Measurements from ENCODE around the gene SMIM1. TPM values are rescaled to one million over a fixed set of nuclear protein-coding genes. Genes with fewer than 3 reads are reported as not detected.

The SMIM1 gene
- total and polyA plus RNA-seq, 9 of the 15 experiments (the other 6 are each of a cell fraction or from before 2014, with no cell fraction given) = 2.3 to 125 (median 24.3) TPM

DNA sequence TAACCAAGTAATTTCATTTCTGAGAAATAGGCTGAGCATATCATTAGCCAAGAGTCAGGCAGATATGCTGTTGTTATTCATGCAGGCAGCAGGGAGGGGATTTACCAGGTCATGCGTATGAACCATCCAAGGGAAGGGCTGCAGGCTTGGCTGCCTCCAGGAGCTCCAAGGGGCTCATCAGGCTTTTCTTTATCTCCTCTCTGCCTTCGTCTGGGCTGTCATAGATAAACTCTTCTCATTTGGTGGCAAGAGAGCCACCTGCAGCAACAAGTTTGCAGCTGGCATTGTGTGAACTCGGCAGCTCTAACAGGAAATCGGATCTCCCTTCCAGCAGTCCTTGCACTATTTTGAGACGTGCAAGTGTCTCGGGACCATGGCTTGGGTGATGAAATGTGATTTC, 12.8 kb upstream of the SMIM1 start (continued):
- TF ChIP-seq, protein P1, sequence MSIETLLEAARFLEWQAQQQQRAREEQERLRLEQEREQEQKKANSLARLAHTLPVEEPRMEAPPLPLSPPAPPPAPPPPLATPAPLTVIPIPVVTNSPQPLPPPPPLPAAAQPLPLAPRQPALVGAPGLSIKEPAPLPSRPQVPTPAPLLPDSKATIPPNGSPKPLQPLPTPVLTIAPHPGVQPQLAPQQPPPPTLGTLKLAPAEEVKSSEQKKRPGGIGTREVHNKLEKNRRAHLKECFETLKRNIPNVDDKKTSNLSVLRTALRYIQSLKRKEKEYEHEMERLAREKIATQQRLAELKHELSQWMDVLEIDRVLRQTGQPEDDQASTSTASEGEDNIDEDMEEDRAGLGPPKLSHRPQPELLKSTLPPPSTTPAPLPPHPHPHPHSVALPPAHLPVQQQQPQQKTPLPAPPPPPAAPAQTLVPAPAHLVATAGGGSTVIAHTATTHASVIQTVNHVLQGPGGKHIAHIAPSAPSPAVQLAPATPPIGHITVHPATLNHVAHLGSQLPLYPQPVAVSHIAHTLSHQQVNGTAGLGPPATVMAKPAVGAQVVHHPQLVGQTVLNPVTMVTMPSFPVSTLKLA (conservative IDR thresholded peaks at IDR 0.05) = 0 out of 4 replicates have a peak, but pooled peaks of 1 of the 2 experiments have one; percentile 18
- TF ChIP-seq ZNF3 (CRISPR knock-in tag; IDR thresholded peaks at IDR 0.05) (no peak), SAFB (IDR thresholded peaks at IDR 0.05; ENCODE audit: borderline replicate concordance, low read depth, low read length) (no peak), BRD9 (IDR thresholded peaks at IDR 0.05; ENCODE audit: low read depth, partially characterized antibody) (no peak), ZBTB17 (CRISPR knock-in tag; IDR thresholded peaks at IDR 0.05) (no peak), NFE2 (IDR thresholded peaks at IDR 0.05; ENCODE audit: low read depth) (no peak), BDP1 (IDR thresholded peaks at IDR 0.05; ENCODE audit: insufficient read depth, insufficient read length) (no peak), EP300 (IDR thresholded peaks at IDR 0.05; ENCODE audit: low read length) (peak; percentile 43; the same call in 1 of the 2 replicates), NFIC (IDR thresholded peaks at IDR 0.05) (no peak), DPF2 (IDR thresholded peaks at IDR 0.05) (peak; percentile 53; the same call in 1 of the 2 replicates), ZNF76 (CRISPR knock-in tag; IDR thresholded peaks at IDR 0.05; ENCODE audit: borderline replicate concordance) (no peak), CBFA2T3 (IDR thresholded peaks at IDR 0.05) (peak; percentile 91), TRIM28 (IDR thresholded peaks at IDR 0.05) (no peak), POLR2AphosphoS5 (IDR thresholded peaks at IDR 0.05; ENCODE audit: control insufficient read depth, insufficient read depth, low read depth, low read length) (peak; percentile 58), MYC (IDR thresholded peaks at IDR 0.05; ENCODE audit: low read depth, low read length) (no peak), MYC (CRISPR knock-in tag; IDR thresholded peaks at IDR 0.05; ENCODE audit: borderline replicate concordance, low read depth) (no peak)
- TF ChIP-seq, protein P2, sequence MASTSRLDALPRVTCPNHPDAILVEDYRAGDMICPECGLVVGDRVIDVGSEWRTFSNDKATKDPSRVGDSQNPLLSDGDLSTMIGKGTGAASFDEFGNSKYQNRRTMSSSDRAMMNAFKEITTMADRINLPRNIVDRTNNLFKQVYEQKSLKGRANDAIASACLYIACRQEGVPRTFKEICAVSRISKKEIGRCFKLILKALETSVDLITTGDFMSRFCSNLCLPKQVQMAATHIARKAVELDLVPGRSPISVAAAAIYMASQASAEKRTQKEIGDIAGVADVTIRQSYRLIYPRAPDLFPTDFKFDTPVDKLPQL (IDR thresholded peaks at IDR 0.05; ENCODE audit: extremely low read depth, insufficient read length) = no peak
- TF ChIP-seq, protein P3, sequence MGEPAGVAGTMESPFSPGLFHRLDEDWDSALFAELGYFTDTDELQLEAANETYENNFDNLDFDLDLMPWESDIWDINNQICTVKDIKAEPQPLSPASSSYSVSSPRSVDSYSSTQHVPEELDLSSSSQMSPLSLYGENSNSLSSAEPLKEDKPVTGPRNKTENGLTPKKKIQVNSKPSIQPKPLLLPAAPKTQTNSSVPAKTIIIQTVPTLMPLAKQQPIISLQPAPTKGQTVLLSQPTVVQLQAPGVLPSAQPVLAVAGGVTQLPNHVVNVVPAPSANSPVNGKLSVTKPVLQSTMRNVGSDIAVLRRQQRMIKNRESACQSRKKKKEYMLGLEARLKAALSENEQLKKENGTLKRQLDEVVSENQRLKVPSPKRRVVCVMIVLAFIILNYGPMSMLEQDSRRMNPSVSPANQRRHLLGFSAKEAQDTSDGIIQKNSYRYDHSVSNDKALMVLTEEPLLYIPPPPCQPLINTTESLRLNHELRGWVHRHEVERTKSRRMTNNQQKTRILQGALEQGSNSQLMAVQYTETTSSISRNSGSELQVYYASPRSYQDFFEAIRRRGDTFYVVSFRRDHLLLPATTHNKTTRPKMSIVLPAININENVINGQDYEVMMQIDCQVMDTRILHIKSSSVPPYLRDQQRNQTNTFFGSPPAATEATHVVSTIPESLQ (CRISPR knock-in tag; IDR thresholded peaks at IDR 0.05) = no peak
- TF ChIP-seq, protein P4, sequence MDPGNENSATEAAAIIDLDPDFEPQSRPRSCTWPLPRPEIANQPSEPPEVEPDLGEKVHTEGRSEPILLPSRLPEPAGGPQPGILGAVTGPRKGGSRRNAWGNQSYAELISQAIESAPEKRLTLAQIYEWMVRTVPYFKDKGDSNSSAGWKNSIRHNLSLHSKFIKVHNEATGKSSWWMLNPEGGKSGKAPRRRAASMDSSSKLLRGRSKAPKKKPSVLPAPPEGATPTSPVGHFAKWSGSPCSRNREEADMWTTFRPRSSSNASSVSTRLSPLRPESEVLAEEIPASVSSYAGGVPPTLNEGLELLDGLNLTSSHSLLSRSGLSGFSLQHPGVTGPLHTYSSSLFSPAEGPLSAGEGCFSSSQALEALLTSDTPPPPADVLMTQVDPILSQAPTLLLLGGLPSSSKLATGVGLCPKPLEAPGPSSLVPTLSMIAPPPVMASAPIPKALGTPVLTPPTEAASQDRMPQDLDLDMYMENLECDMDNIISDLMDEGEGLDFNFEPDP (CRISPR knock-in tag; IDR thresholded peaks at IDR 0.05) = no peak
- TF ChIP-seq, protein P5, sequence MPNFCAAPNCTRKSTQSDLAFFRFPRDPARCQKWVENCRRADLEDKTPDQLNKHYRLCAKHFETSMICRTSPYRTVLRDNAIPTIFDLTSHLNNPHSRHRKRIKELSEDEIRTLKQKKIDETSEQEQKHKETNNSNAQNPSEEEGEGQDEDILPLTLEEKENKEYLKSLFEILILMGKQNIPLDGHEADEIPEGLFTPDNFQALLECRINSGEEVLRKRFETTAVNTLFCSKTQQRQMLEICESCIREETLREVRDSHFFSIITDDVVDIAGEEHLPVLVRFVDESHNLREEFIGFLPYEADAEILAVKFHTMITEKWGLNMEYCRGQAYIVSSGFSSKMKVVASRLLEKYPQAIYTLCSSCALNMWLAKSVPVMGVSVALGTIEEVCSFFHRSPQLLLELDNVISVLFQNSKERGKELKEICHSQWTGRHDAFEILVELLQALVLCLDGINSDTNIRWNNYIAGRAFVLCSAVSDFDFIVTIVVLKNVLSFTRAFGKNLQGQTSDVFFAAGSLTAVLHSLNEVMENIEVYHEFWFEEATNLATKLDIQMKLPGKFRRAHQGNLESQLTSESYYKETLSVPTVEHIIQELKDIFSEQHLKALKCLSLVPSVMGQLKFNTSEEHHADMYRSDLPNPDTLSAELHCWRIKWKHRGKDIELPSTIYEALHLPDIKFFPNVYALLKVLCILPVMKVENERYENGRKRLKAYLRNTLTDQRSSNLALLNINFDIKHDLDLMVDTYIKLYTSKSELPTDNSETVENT (CRISPR knock-in tag; IDR thresholded peaks at IDR 0.05) = no peak
- TF ChIP-seq, protein P6, sequence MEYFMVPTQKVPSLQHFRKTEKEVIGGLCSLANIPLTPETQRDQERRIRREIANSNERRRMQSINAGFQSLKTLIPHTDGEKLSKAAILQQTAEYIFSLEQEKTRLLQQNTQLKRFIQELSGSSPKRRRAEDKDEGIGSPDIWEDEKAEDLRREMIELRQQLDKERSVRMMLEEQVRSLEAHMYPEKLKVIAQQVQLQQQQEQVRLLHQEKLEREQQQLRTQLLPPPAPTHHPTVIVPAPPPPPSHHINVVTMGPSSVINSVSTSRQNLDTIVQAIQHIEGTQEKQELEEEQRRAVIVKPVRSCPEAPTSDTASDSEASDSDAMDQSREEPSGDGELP (CRISPR knock-in tag; IDR thresholded peaks at IDR 0.05; ENCODE audit: borderline replicate concordance) = peak; percentile 33; the same call in 1 of the 2 replicates
